ELF-1 (cell line): ENCODE measurements around the gene FKBP14.
"Not testable (repeated sequence)": the region's sequence is repeated elsewhere in the genome, so short reads cannot be mapped to it uniquely, and the experiment has no call there.

Experiments used
- DNase-seq: peaks from one replicate; pipeline ENCODE4 v3.0.0-alpha.2; 2016; ENCODE audit warnings: low read depth, low spot score

FKBP14 gene

GRCh38 chr7:30026229-30027064 is at the start of gene FKBP14:
FKBP14 (minus strand) TSS chr7:30026702; CDS start chr7:30026508, 194 bp downstream.
- DNase-seq = peak; percentile 99

GRCh38 chr7:30074422-30075030 is 48.0 kb upstream of the FKBP14 start:
- DNase-seq = no peak

GRCh38 chr7:30072735-30073134 is 46.2 kb upstream of the FKBP14 start:
- no peak for DNase-seq

GRCh38 chr7:30070052-30070451 is 43.5 kb upstream of the FKBP14 start:
- no peak for DNase-seq

GRCh38 chr7:30069096-30069867 is 42.8 kb upstream of the FKBP14 start:
- DNase-seq = no peak

GRCh38 chr7:30068117-30068516 is 41.6 kb upstream of the FKBP14 start:
- DNase-seq = no peak

- no peak for DNase-seq
Observed at GRCh38 chr7:30066687-30067086, 40.2 kb upstream of the FKBP14 start.

GRCh38 chr7:30065746-30066145 is 39.2 kb upstream of the FKBP14 start:
- DNase-seq = no peak

- DNase-seq = no peak
Observed at GRCh38 chr7:30062587-30062986, 36.1 kb upstream of the FKBP14 start.

- not testable (repeated sequence) for DNase-seq
Observed at GRCh38 chr7:30061786-30062185, 35.3 kb upstream of the FKBP14 start.

GRCh38 chr7:30057741-30058140 is 31.2 kb upstream of the FKBP14 start:
- DNase-seq = no peak

- no peak for DNase-seq
Observed at GRCh38 chr7:30053068-30053467, 26.6 kb upstream of the FKBP14 start.

- no peak for DNase-seq
Observed at GRCh38 chr7:30049173-30049572, 22.7 kb upstream of the FKBP14 start.

- no peak for DNase-seq
Observed at GRCh38 chr7:30048582-30048981, 22.1 kb upstream of the FKBP14 start.

GRCh38 chr7:30047124-30047523 is 20.6 kb upstream of the FKBP14 start:
- DNase-seq = no peak

- no peak for DNase-seq
Observed at GRCh38 chr7:30046127-30046770, 19.7 kb upstream of the FKBP14 start.

- DNase-seq = no peak
Observed at GRCh38 chr7:30041526-30042269, 15.2 kb upstream of the FKBP14 start.

- DNase-seq = no peak
Observed at GRCh38 chr7:30040938-30041337, 14.4 kb upstream of the FKBP14 start.

- DNase-seq = no peak
Observed at GRCh38 chr7:30038196-30038980, 11.9 kb upstream of the FKBP14 start.

- DNase-seq = no peak
Observed at GRCh38 chr7:30036220-30036619, 9.7 kb upstream of the FKBP14 start.
